AG09309 (cell line): ENCODE data around the gene IL19.

Experiments used
- DNase-seq: peaks from one replicate; pipeline ENCODE4 v3.0.0-alpha.2; 2010; ENCODE audit warnings: low read depth
- H3K4me3 ChIP-seq: 2 replicates; pipeline ENCODE4 v1.5.1; 2011; ENCODE audit warnings: mild to moderate bottlenecking, low read depth, low read length, moderate library complexity; ENCODE audit not compliant: control insufficient read depth
- TF ChIP-seq, protein P1 (sequence below): IDR thresholded peaks from 2 replicates; pipeline ENCODE4 v1.5.1; 2011; ENCODE audit warnings: mild to moderate bottlenecking, low read depth, low read length, inconsistent platforms; ENCODE audit not compliant: insufficient read depth, control insufficient read depth; ENCODE audit errors: missing control alignments

Gene IL19

DNA sequence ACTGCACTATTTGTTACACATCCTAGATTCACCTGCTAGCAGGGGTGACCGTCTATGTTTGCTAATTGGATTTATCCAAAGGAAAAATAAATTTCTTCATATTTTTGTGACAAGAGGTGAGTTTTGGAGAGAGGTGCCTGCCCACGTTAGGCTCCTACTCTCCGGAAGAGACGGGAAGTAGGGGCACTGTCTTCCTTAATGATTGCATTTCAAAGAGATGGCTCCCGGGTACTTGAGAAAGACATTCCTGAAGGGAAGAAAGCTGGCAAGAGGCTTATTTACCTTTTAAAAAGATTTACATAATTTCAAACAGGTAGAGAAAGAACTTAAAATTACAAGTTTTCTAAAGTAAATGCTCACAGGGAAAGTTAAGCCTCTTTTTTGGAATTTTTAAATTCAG lies 18.7 kb upstream of the IL19 start:
- DNase-seq: no peak
- TF ChIP-seq, protein P1, sequence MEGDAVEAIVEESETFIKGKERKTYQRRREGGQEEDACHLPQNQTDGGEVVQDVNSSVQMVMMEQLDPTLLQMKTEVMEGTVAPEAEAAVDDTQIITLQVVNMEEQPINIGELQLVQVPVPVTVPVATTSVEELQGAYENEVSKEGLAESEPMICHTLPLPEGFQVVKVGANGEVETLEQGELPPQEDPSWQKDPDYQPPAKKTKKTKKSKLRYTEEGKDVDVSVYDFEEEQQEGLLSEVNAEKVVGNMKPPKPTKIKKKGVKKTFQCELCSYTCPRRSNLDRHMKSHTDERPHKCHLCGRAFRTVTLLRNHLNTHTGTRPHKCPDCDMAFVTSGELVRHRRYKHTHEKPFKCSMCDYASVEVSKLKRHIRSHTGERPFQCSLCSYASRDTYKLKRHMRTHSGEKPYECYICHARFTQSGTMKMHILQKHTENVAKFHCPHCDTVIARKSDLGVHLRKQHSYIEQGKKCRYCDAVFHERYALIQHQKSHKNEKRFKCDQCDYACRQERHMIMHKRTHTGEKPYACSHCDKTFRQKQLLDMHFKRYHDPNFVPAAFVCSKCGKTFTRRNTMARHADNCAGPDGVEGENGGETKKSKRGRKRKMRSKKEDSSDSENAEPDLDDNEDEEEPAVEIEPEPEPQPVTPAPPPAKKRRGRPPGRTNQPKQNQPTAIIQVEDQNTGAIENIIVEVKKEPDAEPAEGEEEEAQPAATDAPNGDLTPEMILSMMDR: no peak
- no peak overlapping the region for H3K4me3 ChIP-seq

DNA sequence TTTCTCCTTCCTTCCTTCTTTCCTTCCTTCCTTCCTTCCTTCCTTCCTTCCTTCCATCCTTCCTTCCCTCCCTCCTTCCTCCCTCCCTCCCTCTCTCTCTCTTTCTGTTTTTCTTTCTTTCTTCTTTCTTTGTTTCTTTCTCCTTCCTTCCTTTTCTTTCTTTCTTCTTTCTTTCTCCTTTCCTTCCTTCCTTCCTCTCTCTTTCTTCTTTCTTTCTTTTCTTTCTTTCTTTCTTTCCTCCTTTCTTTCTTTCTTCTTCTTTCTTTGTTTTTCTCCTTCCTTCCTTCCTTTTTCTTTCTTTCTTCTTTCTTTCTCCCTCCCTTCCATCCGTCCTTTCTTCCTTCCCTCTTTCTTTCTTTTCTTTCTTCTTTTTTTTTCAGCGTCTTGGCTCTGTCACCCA lies 18.1 kb upstream of the IL19 start:
- no peak for DNase-seq
- no peak overlapping the region for H3K4me3 ChIP-seq
- TF ChIP-seq, protein P1: no peak

GRCh38 chr1:206753141-206753540 lies 17.4 kb upstream of the IL19 start:
- H3K4me3 ChIP-seq: no peak overlapping the region
- TF ChIP-seq, protein P1: no peak
- DNase-seq: no peak

DNA sequence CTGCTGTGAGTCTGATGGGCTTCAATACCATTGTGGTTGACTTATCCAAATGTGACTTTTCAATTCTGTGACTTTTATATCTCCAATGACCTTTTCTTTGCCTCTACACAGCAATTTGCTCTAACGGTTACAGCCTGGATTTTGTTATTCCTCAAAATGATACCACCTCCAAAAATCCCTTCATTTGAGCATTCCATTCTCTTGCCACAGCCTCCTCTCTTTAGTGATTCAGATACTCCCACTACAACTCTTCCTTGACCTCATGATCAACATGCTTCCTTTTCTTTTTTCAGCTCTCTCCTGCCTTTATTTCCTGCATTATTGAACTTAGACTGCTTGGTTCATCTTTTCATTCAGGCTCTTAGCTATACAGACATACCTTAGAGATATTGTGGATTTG lies 16.6 kb upstream of the IL19 start:
- TF ChIP-seq, protein P1: no peak
- no peak for DNase-seq
- H3K4me3 ChIP-seq: no peak overlapping the region

GRCh38 chr1:206757524-206758266 lies 12.9 kb upstream of the IL19 start:
- TF ChIP-seq, protein P1: no peak
- no peak for DNase-seq
- no peak overlapping the region for H3K4me3 ChIP-seq

GRCh38 chr1:206760590-206760989 lies 10.0 kb upstream of the IL19 start:
- TF ChIP-seq, protein P1: no peak
- no peak overlapping the region for H3K4me3 ChIP-seq
- DNase-seq: no peak
